Measurements from ENCODE around the gene ZFP1. TPM values are rescaled to one million over a fixed set of nuclear protein-coding genes. Genes with fewer than 3 reads are reported as not detected.

The ZFP1 gene
- total and polyA plus RNA-seq, 9 of the 15 experiments (the other 6 are each of a cell fraction or from before 2014, with no cell fraction given), result 2.6 to 14.7 (median 11.6) TPM

- TF ChIP-seq HMGN3 (IDR thresholded peaks at IDR 0.05; ENCODE audit: borderline replicate concordance, extremely low read depth, insufficient read length, low read depth, low read length) (no peak), STAT5B (CRISPR knock-in tag; IDR thresholded peaks at IDR 0.05) (peak; percentile 48; the same call in 1 of the 2 replicates), MBD1 (CRISPR knock-in tag; IDR thresholded peaks at IDR 0.05) (no peak), TCF15 (CRISPR knock-in tag; IDR thresholded peaks at IDR 0.05) (0 out of 2 replicates have a peak, but pooled peaks have one; percentile 45), ZNF398 (CRISPR knock-in tag; IDR thresholded peaks at IDR 0.05) (0 out of 2 replicates have a peak, but pooled peaks have one; percentile 31), DMBX1 (CRISPR knock-in tag; IDR thresholded peaks at IDR 0.05; ENCODE audit: borderline replicate concordance) (peak; percentile 89), ZNF77 (CRISPR knock-in tag; IDR thresholded peaks at IDR 0.05) (no peak), HINFP (tag; conservative IDR thresholded peaks at IDR 0.05; ENCODE audit: low read depth) (peak; percentile 66), SMAD4 (CRISPR knock-in tag; conservative IDR thresholded peaks at IDR 0.05) (0 out of 2 replicates have a peak, but pooled peaks have one; percentile 21), ZFP36 (IDR thresholded peaks at IDR 0.05; ENCODE audit: low read depth, low read length, partially characterized antibody) (no peak), ZNF23 (CRISPR knock-in tag; IDR thresholded peaks at IDR 0.05) (no peak), JUND (IDR thresholded peaks at IDR 0.05; ENCODE audit: borderline replicate concordance, low read depth, low read length) (no peak), JUND (tag; IDR thresholded peaks at IDR 0.05; ENCODE audit: borderline replicate concordance, low read depth, low read length) (no peak), PURB (CRISPR knock-in tag; IDR thresholded peaks at IDR 0.05; ENCODE audit: low read depth) (no peak), SOX6 (IDR thresholded peaks at IDR 0.05) (no peak), HMGXB4 (CRISPR knock-in tag; IDR thresholded peaks at IDR 0.05) (no peak), MTF1 (CRISPR knock-in tag; IDR thresholded peaks at IDR 0.05; ENCODE audit: borderline replicate concordance) (no peak), ARNT (IDR thresholded peaks at IDR 0.05) (no peak)
Measured at GRCh38 chr16:75122609-75123008, 25.7 kb upstream of the ZFP1 start (continued).

Data from K562 (cell line).